Ureter (tissue), 1 donor: ENCODE measurements around the gene SPART. TPM values are rescaled to one million over a fixed set of nuclear protein-coding genes. Genes with fewer than 3 reads are reported as not detected.
"Not testable (repeated sequence)": the region's sequence is repeated elsewhere in the genome, so short reads cannot be mapped to it uniquely, and the experiment has no call there.

Source experiments
- DNase-seq: peaks from one replicate; pipeline ENCODE4 v3.0.0-alpha.2; 2020; ENCODE audit warnings: low spot score
- total RNA-seq: library from RNA; stranded (reverse); gene quantifications from one replicate; pipeline ENCODE4 v1.2.4, GENCODE V29; 2023
- donor health status: DM: yes; HTN: yes; CAD: no.

The SPART gene
- total RNA-seq, 1 donor from 2014 or later, result 89.2 TPM

DNA sequence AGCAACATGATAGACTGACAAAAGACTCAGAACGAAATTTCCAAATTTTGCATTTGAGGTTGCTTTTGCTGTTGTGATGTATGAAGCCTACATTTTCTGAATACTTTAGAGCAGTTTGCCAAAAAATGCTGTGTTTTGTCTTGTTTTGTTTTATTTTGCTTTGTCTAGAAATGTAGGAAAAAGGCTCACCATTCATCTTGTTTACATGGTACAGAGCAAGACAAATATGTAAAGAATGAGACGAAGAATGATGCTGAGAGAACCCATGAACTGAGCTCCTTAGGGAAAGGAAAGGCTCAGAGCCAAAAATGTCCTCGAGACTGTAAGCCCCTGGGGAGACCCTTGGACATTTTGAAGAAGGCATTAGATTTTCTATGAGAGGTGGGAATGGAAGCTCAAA lies 6.8 kb upstream of the SPART start:
- no peak for DNase-seq

DNA sequence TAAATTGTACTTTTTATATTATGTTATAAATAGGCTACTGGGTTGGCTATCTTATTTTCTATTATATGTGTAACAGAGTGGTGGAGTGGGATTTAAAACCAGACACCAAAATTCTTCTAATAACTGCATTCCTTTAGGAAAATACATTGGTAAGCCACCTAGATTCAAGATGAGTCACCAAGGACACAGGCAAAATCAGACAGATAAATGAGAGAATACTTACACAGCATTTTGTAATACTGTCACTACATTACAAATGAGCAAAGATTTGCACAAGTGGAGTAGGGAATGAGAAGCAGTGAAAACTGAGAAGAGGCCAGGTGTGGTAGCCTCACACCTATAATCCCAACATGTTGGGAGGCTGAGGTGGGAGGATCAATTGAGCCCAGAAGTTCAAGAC lies 6.2 kb upstream of the SPART start:
- DNase-seq, result no peak

DNA sequence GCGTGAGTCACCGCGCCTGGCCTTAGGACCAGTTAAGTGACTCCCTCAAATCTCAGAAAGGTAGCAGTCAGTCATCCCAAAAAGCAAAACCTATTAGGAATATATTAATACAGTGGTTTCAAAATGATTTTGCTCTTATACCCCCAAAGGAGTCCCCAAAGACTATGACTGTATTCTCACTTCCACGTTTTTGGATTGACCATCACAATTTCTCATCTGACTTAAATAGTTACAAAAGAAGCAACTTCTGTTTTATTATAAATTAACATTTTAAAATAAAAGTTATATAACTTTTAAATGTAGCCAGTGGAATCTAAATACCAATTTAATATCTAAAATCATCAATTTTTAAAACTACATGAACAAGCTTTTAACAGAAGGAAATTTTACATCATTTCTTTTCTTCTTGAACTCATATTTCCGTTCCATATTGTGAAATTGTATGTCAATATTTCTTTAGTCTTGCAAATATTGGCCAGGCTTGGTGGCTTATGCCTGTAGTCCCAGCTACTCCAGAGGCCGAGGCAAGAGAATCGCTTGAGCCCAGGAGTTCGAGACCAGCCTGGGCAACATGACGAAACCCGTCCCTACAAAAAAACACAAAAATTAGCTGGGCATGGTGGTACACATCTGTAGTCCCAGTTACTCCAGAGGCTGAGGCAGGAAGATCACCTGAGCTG lies 1.5 kb upstream of the SPART start:
- no peak for DNase-seq

DNA sequence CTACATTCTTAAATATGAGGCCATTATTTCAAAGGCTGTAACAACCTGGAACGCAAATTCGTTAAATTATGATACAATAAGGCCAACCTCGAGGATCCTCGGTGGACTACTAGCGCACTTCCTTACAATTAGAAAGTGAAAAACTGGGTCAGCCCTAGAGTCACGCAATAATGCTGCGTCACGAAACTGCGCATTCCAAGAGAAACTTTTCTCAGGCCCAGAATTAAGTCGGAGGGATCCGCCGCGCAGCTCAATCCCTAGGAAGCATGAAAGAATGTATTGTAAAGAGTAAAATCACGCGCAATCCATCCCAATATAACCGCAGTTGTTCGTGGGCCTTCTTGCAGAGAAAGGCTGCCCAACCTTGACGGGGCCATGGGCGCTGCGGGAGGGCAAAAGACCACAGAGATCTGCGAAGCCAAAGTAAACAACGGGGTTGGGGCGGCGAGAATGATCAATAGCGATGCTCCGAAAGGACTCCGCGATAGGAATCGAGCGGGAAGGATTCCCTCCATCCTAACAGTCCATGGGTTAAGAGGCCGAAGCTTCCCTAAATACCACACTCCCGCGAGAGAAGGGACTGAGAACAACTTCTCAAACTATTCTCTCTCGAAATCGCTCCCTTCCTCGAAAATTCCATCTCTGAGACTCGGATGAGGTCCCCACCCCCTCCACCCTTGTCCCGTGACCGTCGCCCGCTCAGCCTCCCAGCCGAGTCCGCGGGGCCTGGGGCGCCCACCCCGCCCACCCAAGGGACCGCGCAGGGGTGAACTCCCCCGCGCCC lies 564 bp downstream of the SPART start:
- DNase-seq, result peak; percentile 62

DNA sequence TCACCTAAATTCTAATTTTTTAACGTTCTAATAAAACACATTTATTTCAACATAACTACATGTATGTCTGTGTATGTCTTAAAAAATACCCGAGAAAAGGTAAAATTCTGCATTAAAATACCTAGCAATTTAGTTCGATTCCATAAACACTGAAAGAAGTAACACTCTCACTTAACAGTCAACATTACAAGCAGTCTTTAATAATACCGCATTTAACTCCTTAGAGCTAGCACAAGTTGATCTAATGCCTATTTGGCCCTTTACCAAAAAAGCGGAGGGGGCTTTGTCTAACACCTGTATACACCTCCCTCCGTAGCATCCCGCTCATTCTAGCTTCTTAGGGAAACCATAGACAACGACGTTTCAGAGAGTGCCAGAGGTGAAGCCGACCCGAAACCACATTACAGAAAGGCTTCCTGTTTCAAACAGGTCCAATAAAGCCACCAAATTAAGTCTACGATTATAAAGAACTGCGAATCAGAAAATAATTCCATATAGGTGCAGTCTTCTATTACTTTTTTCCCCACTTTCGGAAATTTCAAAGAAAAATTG lies 1.2 kb downstream of the SPART start:
- DNase-seq, result no peak

DNA sequence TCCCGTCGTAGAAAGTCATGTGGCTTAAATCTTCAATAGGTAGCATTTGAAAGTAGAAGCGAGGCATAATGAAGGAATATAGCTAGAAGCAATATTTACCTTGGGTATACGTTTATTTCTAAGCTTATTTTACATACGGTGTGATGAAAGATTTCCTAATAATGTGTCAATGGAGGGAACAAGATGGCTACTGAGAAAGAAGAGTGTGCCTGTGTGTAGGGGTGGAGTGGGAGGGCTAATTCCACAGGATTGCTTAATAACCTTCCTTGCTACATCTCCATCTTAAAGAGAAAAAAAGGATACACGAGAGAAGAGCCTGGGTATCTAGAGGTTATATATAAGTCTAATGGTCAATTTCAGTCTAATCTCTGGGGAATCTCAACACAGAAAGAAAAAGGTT lies 2.0 kb downstream of the SPART start:
- DNase-seq, result no peak

DNA sequence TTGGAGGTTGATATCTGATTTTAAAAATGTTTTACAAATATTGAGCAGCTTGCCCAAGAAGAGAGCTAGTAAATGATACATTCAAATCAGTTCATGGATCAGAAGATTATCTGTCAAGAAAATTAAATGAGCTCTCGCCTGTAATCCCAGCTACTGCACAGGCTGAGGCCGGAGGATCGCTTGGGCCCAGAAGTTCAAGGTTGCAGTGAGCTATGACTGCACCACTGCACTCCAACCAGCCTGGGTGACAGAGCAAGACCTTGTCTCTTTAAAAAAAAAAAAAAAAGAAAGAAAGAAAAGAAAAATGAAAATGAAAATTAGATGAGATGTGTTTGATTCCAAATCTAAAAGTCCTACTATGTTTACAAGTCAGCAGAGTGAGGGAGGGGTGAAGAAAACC lies 2.4 kb downstream of the SPART start:
- DNase-seq, result no peak

DNA sequence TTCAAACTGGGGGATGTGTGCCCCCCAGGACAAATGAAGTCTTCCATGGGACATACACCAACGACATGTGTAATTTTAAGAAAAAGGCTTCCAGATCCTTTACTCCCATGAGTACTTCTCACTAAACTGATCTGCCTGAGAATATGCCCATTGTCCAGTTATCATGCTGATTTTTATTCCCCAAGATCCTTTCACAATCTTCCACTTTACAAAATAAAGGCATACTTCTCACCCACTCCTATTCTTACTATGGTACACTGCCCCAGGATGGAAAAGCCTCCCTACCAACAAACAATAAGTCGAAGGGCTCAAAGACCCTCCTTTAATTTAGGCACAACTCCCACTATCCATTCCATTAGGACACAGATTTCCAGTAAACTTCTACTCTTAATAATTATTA lies 3.5 kb downstream of the SPART start:
- no peak for DNase-seq

DNA sequence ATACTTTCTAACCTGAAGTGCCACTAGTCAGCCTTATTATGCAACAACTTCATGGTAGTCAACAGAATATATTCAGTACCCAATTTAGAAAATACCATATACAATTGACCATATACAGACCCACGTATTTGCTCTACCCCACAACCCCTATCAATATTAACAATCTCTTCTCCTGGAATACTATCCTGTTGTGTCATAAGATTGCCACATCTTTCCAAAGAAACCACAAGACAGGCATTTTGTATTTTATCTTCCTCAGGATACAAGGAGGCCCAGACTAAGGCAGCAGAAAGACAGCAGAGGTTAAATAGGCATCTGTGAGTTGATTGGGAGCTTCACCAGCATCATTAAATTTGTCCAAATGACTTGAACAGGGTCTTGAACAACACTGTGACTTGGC lies 4.5 kb downstream of the SPART start:
- no peak for DNase-seq

DNA sequence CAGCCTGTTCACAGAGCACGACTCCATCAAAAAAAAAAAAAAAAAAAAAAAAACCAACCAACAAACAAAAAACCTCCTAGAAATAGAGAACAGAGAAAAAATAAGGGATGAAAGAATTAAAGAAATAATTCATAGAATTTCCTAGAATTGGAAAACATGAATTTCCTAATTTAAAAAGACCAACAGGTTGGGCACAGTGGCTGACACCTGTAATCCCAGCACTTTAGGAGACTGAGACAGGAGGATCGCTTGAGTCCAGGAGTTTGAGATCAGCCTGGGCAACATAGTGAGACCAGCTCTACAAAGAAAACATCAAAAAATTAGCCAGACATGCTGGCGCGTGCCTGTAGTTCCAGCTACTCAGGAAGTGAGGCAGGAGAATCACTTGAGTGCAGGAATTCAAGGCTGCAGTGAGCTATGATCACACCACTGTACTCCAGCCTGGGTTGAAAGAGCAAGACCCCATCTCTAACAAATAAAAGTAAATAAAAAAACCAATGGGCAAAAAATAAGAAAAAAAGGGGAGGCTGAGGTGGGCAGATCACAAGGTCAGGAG lies 6.5 kb downstream of the SPART start:
- DNase-seq, result no peak

DNA sequence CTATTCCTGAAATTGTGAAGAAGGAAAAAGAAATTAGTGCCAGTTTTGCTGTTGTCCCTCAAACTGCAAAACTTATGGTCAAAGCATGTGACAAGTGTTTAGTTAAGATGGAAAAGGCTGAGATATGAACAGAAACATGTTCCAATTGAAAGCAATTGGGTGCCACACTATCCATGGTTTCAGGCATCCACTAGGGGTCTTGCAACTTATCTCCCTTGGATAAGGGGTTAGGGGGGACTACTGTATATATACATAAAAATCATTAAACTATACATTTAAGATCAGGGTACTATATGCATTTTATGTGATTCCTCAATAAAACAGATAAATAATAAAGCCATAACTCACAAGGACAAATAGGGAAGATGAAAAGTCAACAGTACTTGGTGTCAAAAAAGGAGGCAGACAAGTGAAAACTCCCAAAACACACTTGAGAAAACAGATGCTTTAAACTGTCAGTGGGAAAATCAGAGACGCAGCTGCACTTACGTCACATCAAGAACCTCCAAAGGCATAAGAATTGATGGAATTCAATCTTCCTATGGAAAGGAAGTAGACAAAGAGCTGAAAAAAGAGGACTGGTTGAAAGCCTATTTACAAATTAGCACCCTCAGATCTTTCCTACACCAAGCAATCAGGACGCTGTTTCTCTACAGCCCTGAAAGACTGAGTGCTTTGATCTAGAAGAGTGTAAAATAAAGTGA lies 8.1 kb downstream of the SPART start:
- DNase-seq, result no peak

DNA sequence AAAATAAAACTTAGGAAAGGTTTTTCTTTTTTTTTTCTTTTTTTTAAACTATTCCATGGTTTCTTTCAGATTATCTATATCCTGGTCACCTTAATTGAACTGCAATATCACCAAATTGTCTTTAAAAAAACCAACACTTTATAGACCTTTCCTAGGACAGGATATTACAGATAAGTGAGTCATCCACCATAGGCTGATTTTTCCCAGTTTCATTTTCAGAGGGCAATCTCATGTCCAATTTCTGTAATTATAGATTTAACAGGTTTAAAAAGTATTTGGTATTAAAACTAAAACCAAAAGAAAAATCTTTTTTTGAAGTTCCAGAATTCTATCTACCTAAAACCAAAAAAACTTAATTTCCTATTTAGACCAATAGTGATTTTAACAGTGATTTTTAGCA lies 13.2 kb downstream of the SPART start:
- DNase-seq, result no peak

DNA sequence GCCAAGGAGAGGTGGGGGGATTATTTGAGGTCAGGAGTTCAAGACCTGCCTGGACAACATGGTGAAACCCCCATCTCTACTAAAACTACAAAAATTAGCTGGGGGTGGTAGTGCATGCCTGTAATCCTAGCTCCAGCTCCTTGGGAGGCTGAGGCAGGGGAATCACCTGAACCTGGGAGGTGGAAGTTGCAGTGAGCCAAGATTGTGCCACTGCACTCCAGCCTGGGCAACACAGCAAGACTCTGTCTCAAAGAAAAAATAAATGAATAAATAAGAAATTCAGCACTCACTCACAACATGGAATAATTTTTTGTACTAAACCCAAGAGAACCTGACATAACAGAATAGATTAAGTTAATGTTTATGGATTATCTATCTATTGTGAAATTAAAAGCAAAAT lies 13.9 kb downstream of the SPART start:
- not testable (repeated sequence) for DNase-seq

DNA sequence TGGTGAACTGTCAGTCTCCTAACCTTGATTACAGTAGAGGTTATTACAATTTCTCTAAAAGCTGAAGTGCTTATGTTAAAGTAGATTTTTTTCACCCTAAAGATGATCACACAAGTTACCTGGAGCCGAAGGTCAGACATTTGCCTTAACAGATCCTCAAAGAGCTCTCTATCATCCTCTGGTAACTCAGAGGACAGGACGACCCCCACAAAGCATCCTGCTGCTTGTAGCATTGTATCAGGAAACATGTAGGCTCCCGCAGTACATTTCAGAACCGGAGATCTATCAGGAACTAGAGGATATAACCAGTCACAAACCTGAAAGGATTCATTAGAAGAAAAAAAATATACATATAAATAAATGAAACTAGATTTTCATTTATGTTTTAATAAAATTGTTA lies 14.9 kb downstream of the SPART start:
- no peak for DNase-seq

DNA sequence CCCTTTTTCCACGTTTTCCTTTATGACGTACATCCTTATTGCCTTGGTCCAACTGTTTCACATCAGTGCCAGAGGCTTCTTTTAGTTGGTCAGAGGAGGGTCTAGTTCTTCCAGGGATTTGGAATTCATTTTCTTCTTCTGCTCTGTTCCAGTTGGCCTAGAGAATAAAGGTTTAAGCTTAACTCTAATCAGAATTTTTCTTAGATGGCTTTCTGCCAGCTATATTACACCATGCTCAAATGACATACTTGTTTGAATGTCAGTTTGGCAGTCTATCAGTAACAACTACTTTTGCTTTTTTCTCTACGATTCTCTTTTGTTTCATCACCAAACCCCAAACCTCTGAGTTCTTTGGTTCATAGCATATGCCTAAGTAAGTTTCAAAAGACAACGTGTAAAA lies 16.8 kb downstream of the SPART start:
- DNase-seq, result no peak

DNA sequence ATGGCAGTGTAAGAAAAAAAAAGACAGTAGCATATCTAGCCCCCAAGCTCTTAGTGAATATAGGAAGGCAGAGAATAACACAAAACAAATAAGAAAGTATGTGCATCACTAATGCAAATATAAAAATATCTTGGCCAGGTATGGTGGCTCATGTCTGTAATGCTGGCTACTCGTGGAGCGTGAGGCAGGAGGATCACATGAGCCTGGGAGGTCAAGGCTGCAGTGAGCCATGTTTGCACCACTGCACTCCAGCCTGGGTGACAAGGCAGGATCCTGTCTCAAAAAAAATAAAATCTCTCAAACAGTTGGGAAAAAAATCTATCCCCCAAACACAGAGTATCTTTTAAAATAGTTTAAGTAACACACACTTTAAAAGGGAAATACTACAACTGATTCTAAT lies 17.4 kb downstream of the SPART start:
- DNase-seq, result no peak

DNA sequence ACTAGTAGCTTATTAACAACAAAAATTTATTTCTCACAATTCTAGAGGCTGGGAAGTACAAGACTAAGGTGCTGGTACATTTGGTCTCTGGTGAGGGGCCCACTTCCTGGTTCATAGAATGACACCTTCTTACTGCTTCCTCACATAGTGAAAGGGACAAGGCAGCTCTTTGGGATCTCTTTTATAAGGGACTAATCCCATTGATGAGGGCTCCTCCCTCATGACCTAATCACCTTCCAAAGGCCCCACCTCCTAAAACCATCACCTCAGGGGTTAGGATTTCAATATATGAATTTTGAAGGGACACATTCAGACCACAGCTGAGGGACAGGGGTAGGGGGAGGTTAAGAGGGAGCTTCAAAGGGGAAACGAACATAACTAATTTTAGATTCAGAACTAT lies 20.3 kb downstream of the SPART start:
- no peak for DNase-seq

DNA sequence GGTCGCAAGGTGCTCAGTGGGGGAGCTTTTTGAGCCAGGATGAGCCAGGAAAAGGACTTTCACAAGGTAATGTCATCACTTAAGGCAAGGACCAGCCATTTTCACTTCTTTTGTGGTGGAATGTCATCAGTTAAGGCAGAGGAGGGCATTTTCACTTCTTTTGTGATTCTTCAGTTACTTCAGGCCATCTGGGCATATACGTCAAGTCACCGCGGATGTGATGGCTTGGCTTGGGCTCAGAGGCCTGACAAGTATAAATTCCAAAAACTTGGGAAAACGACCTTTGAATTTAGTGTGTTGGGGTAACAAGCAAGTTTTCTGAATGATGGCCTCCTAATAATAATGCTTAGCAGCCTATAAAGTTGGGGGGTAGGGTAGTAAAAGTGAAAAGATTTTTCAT lies 21.3 kb downstream of the SPART start:
- not testable (repeated sequence) for DNase-seq

DNA sequence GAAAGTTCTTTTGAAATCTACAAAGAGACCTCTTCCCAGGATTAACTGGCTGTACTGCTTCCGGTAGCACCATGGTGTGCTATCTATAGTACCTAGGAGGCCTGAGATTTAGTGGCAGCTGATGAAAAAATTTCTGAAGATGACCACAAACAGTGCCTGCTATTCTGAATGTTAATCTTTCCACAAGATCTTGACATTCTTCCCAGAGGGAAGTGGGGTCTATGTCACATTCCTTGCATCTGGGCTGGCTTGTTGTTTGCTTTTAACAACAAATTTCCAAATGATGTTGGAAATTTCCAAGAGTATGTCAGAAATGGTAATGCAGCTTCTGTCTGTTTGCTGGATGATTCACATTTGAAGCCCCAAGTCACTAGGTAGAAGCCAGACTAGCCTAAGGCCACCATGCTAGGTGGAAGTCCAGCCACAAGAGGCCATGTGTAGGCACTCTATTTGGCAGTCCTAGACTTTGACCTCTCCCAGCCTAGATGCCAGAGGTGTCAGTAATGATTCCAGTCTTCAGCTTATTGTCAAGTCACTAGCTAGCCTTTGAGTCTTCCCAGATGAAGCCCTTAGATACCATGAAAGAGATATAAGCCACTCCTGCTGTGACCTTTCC lies 22.1 kb downstream of the SPART start:
- DNase-seq, result no peak

DNA sequence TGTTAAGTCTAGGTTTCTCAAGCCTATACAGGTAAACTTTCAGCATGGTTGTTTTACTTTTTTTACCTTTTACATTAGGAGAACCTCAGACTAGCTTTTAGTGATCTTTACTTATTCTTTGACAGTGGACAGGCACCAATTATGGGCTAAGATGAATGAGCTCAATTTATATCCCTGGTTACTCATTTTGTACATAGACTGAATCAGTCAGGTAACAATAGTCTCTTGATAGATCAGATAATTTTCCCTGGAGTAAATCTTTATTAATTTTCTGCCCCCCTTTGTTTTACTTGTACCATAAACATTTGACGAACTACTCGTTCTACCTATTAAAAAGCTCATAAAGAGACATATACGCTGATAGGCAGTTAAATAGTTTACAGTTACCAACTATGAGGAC lies 22.8 kb downstream of the SPART start:
- DNase-seq, result no peak

DNA sequence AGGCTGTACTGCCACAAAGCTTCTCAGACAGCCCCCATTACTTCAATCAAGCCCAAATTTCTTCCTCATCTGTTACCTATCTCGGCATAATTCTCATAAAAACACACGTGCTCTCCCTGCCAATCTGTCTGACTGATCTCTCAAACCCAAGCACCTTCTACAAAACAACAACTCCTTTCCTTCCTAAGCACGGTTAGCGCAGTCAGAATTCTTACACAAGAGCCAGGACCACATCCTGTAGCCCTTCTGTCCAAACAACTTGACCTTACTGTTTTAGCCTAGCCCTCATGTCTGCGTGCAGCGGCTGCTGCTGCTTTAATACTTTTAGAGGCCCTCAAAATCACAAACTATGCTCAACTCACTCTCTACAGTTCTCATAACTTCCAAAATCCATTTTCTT lies 26.4 kb downstream of the SPART start:
- not testable (repeated sequence) for DNase-seq
